Loucy (cell line): ENCODE measurements around the gene RETREG3.

Source experiments
- CTCF ChIP-seq: fragments of 200-600 bp; sonication (generic); conservative IDR thresholded peaks from 2 replicates; pipeline ENCODE4 v1.5.1; 2014; ENCODE audit warnings: mild to moderate bottlenecking, antibody characterized with exemption, low read length
- EZH2phosphoT487 ChIP-seq: fragments of 200-600 bp; IDR thresholded peaks from 2 replicates; pipeline ENCODE4 v1.6.1; 2018; ENCODE audit warnings: antibody characterized with exemption, mild to moderate bottlenecking, moderate library complexity, borderline replicate concordance

- TF ChIP-seq CTCF (no peak), EZH2phosphoT487 (no peak)
These were observed 62.1 kb downstream of the RETREG3 start for GRCh38 chr17:42547001-42547461.
